GM12875 (cell line): ENCODE measurements around the gene TEKT2.

ENCODE experiments used
- H3K4me3 ChIP-seq: one replicate; pipeline ENCODE4 v1.5.1; 2011; ENCODE audit warnings: low read depth, low read length, control low read depth
- CTCF ChIP-seq: IDR thresholded peaks from 2 replicates; pipeline ENCODE4 v1.5.1; 2011; ENCODE audit warnings: low read depth, mild to moderate bottlenecking, control low read depth, inconsistent platforms, low read length, moderate library complexity, borderline replicate concordance; ENCODE audit not compliant: insufficient read depth

TEKT2 gene

GRCh38 chr1:36132029-36132428 lies 48.1 kb downstream of the TEKT2 start:
- no peak overlapping the region for H3K4me3 ChIP-seq
- no peak for TF ChIP-seq CTCF

- H3K4me3 ChIP-seq, result no peak overlapping the region
- TF ChIP-seq CTCF, result no peak
Observed at GRCh38 chr1:36133484-36133883, 49.6 kb downstream of the TEKT2 start.

DNA sequence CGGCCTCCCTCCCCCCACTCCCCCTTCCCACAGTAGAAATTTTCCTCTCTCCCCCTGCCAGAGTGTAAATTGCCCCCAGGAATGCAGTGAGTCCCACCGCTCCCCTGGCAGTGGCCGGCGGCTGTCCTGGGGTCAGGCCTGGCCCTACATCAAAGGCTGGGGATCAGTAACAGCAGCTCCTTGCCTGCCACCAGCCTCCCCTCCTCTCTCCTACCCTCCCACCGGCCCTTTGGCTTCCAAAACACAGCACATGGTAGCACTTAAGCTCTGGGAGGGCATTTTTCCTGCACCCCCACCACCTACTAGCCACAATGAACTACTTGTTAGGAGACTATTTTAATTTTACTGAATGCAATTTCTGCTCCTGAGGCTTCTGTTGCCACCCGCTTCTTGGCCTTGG lies 50.1 kb downstream of the TEKT2 start:
- TF ChIP-seq CTCF, result no peak
- no peak overlapping the region for H3K4me3 ChIP-seq

GRCh38 chr1:36134505-36135329 lies 50.8 kb downstream of the TEKT2 start:
- peak; percentile 74 for TF ChIP-seq CTCF
- no peak overlapping the region for H3K4me3 ChIP-seq

DNA sequence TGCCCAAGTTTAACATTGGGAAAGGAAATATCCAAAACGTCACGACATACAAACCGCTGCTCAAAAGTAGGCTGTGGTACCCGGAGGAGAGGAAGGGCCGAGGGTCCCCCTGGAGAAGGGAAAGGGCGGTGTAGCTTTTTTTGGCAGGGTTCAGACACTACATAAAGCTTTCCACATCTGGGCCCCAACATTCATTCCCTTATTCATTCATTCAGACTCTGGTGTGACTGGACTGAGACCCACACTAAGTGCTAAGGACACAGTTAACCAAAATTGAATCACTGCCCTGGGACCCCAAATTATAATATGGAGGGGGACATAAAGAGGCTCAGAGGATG lies 51.4 kb downstream of the TEKT2 start:
- no peak for TF ChIP-seq CTCF
- no peak overlapping the region for H3K4me3 ChIP-seq

- no peak overlapping the region for H3K4me3 ChIP-seq
- no peak for TF ChIP-seq CTCF
Observed at GRCh38 chr1:36135796-36136195, 51.9 kb downstream of the TEKT2 start.

GRCh38 chr1:36136535-36136934 lies 52.6 kb downstream of the TEKT2 start:
- no peak overlapping the region for H3K4me3 ChIP-seq
- TF ChIP-seq CTCF, result no peak
